CD4-positive, alpha-beta T cell (primary cell): ENCODE results near the gene SRPK2. TPM values are rescaled to one million over a fixed set of nuclear protein-coding genes. Genes with fewer than 3 reads are reported as not detected.

Experiments used
- ATAC-seq: fragments of 200-7000 bp; cut with Tn5 transposase; one replicate; pipeline ENCODE4 v1.10.0; 2022; ENCODE audit warnings: mild to moderate bottlenecking; ENCODE audit not compliant: poor library complexity
- CTCF ChIA-PET: fragments of 350-600 bp; sonication (Branson Sonifier 250); formaldehyde crosslinking; loops from one replicate; lab custom pipeline; 2021; ENCODE audit warnings: antibody characterized with exemption, inconsistent platforms; lab: Charles Lee
- POLR2A ChIA-PET: fragments of 350-600 bp; sonication (Branson Sonifier 250); formaldehyde crosslinking; loops from one replicate; lab custom pipeline; 2021; ENCODE audit warnings: antibody characterized with exemption, inconsistent platforms; lab: Charles Lee
- DNase-seq, 14 experiments: peaks; one replicate each; pipeline ENCODE4 v3.0.0-alpha.2; 2013 to 2020; ENCODE audit warnings: mixed read lengths in 2 of 14
- H3K27ac ChIP-seq, 2 donors: one replicate each; pipeline versions ENCODE4 v1.5.1 to v1.7.0; 2013; ENCODE audit warnings: low read length in 2 of 2, low read depth in 1 of 2, mild to moderate bottlenecking in 1 of 2
- H3K27me3 ChIP-seq, 2 experiments: 1 replicate in 1 of 2; 2 replicates in 1 of 2; pipeline versions ENCODE4 v1.6.1 to v1.7.0; 2013; ENCODE audit warnings: low read length in 2 of 2, control low read depth in 1 of 2, mild to moderate bottlenecking in 1 of 2, moderate library complexity in 1 of 2; ENCODE audit not compliant: insufficient read depth in 2 of 2, control insufficient read depth in 1 of 2
- H3K36me3 ChIP-seq: one replicate; pipeline ENCODE4 v1.6.1; 2013; ENCODE audit warnings: low read length, control low read depth; ENCODE audit not compliant: insufficient read depth
- H3K4me1 ChIP-seq: one replicate; pipeline ENCODE4 v1.6.1; 2013; ENCODE audit warnings: low read length, control low read depth; ENCODE audit not compliant: insufficient read depth
- H3K4me3 ChIP-seq: one replicate; pipeline ENCODE4 v1.5.1; 2013; ENCODE audit warnings: mild to moderate bottlenecking, low read length, moderate library complexity
- H3K9me3 ChIP-seq, 2 experiments: 1 replicate in 1 of 2; 2 replicates in 1 of 2; pipeline versions ENCODE4 v1.6.1 to v1.7.0; 2013; ENCODE audit warnings: low read length in 2 of 2, mild to moderate bottlenecking in 2 of 2, control low read depth in 1 of 2, moderate library complexity in 1 of 2; ENCODE audit not compliant: control insufficient read depth in 1 of 2, insufficient read depth in 1 of 2
- H3K27ac Mint-ChIP-seq: one replicate; pipeline ENCODE4 v1.8.0; 2020; ENCODE audit warnings: mixed read lengths
- H3K27me3 Mint-ChIP-seq: one replicate; pipeline ENCODE4 v1.8.0; 2021; ENCODE audit warnings: mixed read lengths
- H3K36me3 Mint-ChIP-seq: one replicate; pipeline ENCODE4 v1.8.0; 2021; ENCODE audit warnings: low read depth, mixed read lengths
- H3K4me1 Mint-ChIP-seq: one replicate; pipeline ENCODE4 v1.8.0; 2021; ENCODE audit warnings: low read depth, mixed read lengths
- H3K4me3 Mint-ChIP-seq: one replicate; pipeline ENCODE4 v1.8.0; 2020; ENCODE audit warnings: mild to moderate bottlenecking, mixed read lengths
- H3K9me3 Mint-ChIP-seq: one replicate; pipeline ENCODE4 v1.8.0; 2020; ENCODE audit warnings: mixed read lengths
- intact Hi-C, 2 experiments: fragments of 100-400 bp; cut with DNase I in 1 of 2; cut with micrococcal nuclease in 1 of 2; formaldehyde crosslinking; loops; one replicate each; pipeline versions ENCODE4 v1.15.1 to v1.9.0; 2023 to 2025; cut with DNase I, micrococcal nuclease
- total RNA-seq, 174 experiments: library from RNA in 2 of 174; stranded (reverse) in 2 of 174; gene quantifications; one replicate each; pipeline ENCODE4 v1.2.3 and lab custom pipeline; 2021 to 2026
- TF ChIP-seq, protein P1 (sequence below): fragments of 200-600 bp; IDR thresholded peaks from one replicate; pipeline ENCODE4 v1.8.0; 2022; ENCODE audit warnings: antibody characterized with exemption, mild to moderate bottlenecking

Gene SRPK2
- total RNA-seq, 2 experiments from 2014 or later = 39.9 to 40.9 TPM

DNA sequence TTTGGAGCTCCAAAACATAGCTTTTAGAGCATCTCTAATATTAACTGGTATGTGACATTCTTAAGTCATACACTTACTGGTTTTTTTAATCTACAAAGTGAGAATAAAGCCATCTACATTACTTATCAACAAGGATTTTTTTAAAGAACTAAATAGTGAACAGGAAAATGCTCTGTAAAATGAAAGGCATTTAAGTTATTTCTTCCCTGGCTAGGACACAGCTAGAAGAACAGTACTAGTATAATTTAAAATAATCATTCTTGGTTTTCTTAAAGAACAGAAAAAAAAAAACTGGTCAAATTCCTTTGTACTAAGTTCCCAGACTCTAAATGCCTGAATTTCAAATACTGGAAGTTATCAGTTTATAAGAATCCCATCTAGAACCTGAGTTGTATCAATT lies 139.5 kb downstream of the SRPK2 start:
- Histone ChIP-seq H3K27me3 (no peaks in the 10 kb centered on the region), H3K36me3 (no peaks in the 10 kb centered on the region), H3K4me1 (no peaks in the 10 kb centered on the region), H3K27ac (no peak overlapping the region), H3K4me3 (no peak overlapping the region), H3K9me3 (peaks cover 0 to 7% of the 10 kb centered on the region in 2 experiments)
- DNase-seq = no peak
- Mint-ChIP-seq H3K36me3 (no peaks in the 10 kb centered on the region), H3K9me3 (no peaks in the 10 kb centered on the region), H3K27me3 (no peaks in the 10 kb centered on the region), H3K27ac (no peak overlapping the region), H3K4me3 (no peak overlapping the region), H3K4me1 (peaks cover 49% of the 10 kb centered on the region)
- ATAC-seq = no peak
- TF ChIP-seq, protein P1, sequence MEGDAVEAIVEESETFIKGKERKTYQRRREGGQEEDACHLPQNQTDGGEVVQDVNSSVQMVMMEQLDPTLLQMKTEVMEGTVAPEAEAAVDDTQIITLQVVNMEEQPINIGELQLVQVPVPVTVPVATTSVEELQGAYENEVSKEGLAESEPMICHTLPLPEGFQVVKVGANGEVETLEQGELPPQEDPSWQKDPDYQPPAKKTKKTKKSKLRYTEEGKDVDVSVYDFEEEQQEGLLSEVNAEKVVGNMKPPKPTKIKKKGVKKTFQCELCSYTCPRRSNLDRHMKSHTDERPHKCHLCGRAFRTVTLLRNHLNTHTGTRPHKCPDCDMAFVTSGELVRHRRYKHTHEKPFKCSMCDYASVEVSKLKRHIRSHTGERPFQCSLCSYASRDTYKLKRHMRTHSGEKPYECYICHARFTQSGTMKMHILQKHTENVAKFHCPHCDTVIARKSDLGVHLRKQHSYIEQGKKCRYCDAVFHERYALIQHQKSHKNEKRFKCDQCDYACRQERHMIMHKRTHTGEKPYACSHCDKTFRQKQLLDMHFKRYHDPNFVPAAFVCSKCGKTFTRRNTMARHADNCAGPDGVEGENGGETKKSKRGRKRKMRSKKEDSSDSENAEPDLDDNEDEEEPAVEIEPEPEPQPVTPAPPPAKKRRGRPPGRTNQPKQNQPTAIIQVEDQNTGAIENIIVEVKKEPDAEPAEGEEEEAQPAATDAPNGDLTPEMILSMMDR = no peak
- CTCF ChIA-PET = no interaction called here
- intact Hi-C loops = no loop called here
- POLR2A ChIA-PET = no interaction called here

DNA sequence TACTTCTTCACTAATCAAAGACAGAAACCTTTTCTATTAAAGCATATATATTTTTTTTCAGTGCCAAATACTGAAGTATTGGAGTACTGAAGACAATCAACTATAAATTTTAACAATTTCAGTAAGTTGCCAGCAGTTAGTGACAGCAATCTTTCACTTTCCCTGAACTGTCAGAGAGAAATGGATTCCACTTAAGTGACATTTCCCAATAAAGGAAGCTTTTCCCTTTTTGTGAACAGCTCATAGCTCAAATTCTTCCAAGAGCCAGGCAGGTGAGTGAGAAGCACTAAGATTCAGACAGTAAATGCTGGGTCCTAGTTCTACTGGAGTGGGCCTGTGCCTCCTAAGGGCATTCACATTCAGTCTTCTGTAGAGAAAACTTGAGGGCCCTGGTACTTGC lies 142.0 kb downstream of the SRPK2 start:
- no peaks in the 10 kb centered on the region for H3K9me3 Mint-ChIP-seq
- peaks cover 2% of the 10 kb centered on the region for H3K4me1 ChIP-seq
- no peak overlapping the region for H3K4me3 ChIP-seq
- H3K4me1 Mint-ChIP-seq = peaks cover 46% of the 10 kb centered on the region
- DNase-seq (no peak), ATAC-seq (no peak)
- H3K27me3 Mint-ChIP-seq = no peaks in the 10 kb centered on the region
- intact Hi-C loops = no loop called here
- no peak overlapping the region for H3K4me3 Mint-ChIP-seq
- TF ChIP-seq, protein P1 = no peak
- ChIA-PET POLR2A (no interaction called here), CTCF (no interaction called here)
- H3K36me3 ChIP-seq = no peaks in the 10 kb centered on the region
- no peak overlapping the region for H3K27ac Mint-ChIP-seq
- no peak overlapping the region for H3K27ac ChIP-seq
- H3K36me3 Mint-ChIP-seq = no peaks in the 10 kb centered on the region
- H3K9me3 ChIP-seq = peaks cover 0 to 7% of the 10 kb centered on the region in 2 experiments
- no peaks in the 10 kb centered on the region for H3K27me3 ChIP-seq

DNA sequence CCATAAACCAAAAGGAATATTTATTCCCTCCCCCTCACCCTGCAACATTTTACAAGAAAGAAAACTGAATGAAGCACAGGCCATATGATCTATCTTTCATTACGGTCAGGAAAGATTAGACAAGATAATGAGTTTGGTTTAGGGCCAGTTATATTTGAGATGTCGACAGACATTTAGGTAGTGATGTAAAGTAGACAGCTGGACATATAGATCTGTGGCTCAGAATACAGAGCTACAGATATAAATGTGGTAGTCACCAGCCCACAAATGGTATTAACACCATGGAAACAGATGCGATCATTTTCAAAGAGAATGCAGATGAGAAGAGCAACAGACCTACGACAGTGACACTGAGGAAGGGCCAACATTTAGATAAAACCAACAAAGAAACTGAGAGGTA lies 142.5 kb downstream of the SRPK2 start:
- ChIA-PET POLR2A (no interaction called here), CTCF (interaction anchor here (0.7 kb wide), 1 partner anchor 9 kb away, joined by 3 read pairs; no protein-coding TSS in a partner anchor)
- no peak overlapping the region for H3K4me3 Mint-ChIP-seq
- H3K27ac Mint-ChIP-seq = no peak overlapping the region
- ATAC-seq = no peak
- no peaks in the 10 kb centered on the region for H3K9me3 Mint-ChIP-seq
- intact Hi-C loops = no loop called here
- H3K27me3 ChIP-seq = no peaks in the 10 kb centered on the region
- no peak overlapping the region for H3K4me3 ChIP-seq
- DNase-seq = no peak
- H3K27me3 Mint-ChIP-seq = no peaks in the 10 kb centered on the region
- peaks cover 46% of the 10 kb centered on the region for H3K4me1 Mint-ChIP-seq
- peaks cover 2% of the 10 kb centered on the region for H3K4me1 ChIP-seq
- peaks cover 0 to 7% of the 10 kb centered on the region in 2 experiments for H3K9me3 ChIP-seq
- no peak overlapping the region for H3K27ac ChIP-seq
- H3K36me3 Mint-ChIP-seq = no peaks in the 10 kb centered on the region
- TF ChIP-seq, protein P1 = no peak
- no peaks in the 10 kb centered on the region for H3K36me3 ChIP-seq
